Measurements from ENCODE around the gene ATG9B. TPM values are rescaled to one million over a fixed set of nuclear protein-coding genes. Genes with fewer than 3 reads are reported as not detected.

Gene ATG9B
- total and polyA plus RNA-seq, 9 of the 15 experiments (the other 6 are each of a cell fraction or from before 2014, with no cell fraction given) = 0.29 to 8.0 (median 2.1) TPM

DNA sequence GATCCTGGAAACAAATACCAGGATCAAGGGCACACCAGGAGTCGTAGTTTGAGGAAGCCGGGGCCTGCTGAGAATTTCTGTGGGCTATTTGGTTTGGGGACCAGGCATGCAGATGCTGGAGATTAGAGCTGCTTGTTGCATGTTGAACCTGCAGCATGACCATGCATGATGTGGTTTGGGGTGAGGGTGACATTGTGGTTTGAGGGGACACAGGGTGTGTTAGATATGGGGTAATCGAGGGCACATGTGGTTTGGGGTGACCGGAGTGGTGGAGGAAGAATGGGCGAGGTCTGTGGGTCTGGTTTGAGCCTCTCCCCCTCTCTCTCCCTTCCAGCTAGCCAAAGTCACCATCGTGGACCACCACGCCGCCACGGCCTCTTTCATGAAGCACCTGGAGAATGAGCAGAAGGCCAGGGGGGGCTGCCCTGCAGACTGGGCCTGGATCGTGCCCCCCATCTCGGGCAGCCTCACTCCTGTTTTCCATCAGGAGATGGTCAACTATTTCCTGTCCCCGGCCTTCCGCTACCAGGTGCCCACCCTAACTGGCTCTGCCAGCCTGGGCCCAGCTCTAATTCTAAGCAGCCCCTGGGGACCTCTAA is 23.3 kb downstream of the ATG9B start:
- DNase-seq (ENCODE audit: extremely low read depth in 1 of 4, low spot score in 3 of 4) = no peak
- no peak overlapping the region for H3K4me3 ChIP-seq
- peaks cover 28 to 56% of the 10 kb centered on the region in 2 experiments for H3K4me1 ChIP-seq (replicated peaks in 1 of 2; ENCODE audit: control insufficient read depth in 2 of 2, insufficient read depth in 2 of 2, low read length in 2 of 2)
- CTCF ChIA-PET (ENCODE audit: low intra/inter-chr PET ratio) = no interaction called here
- FAIRE-seq = peak; percentile 54
- no peaks in the 10 kb centered on the region for H3K36me3 ChIP-seq (ENCODE audit: control insufficient read depth, insufficient read depth, low read length)
- H4K20me1 ChIP-seq (replicated peaks; ENCODE audit: control insufficient read depth, insufficient read depth, low read length) = no peaks in the 10 kb centered on the region
- H3K79me2 ChIP-seq (ENCODE audit: control insufficient read depth, insufficient read depth, low read length) = no peaks in the 10 kb centered on the region
- no peak overlapping the region for H3K4me2 ChIP-seq (ENCODE audit: insufficient read depth, low read length)
- POLR2A ChIA-PET = interaction anchor here (0.6 to 1.1 kb wide), 3 partner anchors 61 to 85 kb away, joined by 3 to 4 read pairs (median 3); partner anchors contain the start of gene AGAP3
- BruUV-seq (replicated peaks) = no TSS peak
- no peaks in the 10 kb centered on the region for H3K9me1 ChIP-seq (ENCODE audit: control insufficient read depth, insufficient read depth, low read length)
- 70% methylated on average over 13 of the region's 13 CpGs for WGBS (ENCODE audit: insufficient coverage, low coverage, missing lambda C conversion rate)
- intact Hi-C loops (cut with micrococcal nuclease) = no loop called here
- no peak overlapping the region for H3K27ac ChIP-seq (ENCODE audit: extremely low read depth, low read depth, low read length)
- in situ Hi-C loops (cut with MboI) = no loop called here
- peak overlapping the region in 1 of 2 experiments; percentile 1; a peak in 1 of 4 replicates for H3K9ac ChIP-seq (ENCODE audit: insufficient read depth in 1 of 2, low read depth in 2 of 2, low read length in 2 of 2)
- no peaks in the 10 kb centered on the region for H3K27me3 ChIP-seq (ENCODE audit: control insufficient read depth in 2 of 2, insufficient read depth in 2 of 2, low read length in 2 of 2)
- no peak overlapping the region for H2AFZ ChIP-seq (ENCODE audit: low read depth, low read length)
- ATAC-seq = no peak
- no peaks in the 10 kb centered on the region for H3K9me3 ChIP-seq (replicated peaks; ENCODE audit: control insufficient read depth, insufficient read depth, low read depth, low read length)
- TF ChIP-seq, protein P1, sequence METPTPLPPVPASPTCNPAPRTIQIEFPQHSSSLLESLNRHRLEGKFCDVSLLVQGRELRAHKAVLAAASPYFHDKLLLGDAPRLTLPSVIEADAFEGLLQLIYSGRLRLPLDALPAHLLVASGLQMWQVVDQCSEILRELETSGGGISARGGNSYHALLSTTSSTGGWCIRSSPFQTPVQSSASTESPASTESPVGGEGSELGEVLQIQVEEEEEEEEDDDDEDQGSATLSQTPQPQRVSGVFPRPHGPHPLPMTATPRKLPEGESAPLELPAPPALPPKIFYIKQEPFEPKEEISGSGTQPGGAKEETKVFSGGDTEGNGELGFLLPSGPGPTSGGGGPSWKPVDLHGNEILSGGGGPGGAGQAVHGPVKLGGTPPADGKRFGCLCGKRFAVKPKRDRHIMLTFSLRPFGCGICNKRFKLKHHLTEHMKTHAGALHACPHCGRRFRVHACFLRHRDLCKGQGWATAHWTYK (CRISPR knock-in tag; IDR thresholded peaks at IDR 0.05) = no peak
- TF ChIP-seq RUNX1 (IDR thresholded peaks at IDR 0.05; ENCODE audit: low read depth) = 0 out of 2 replicates have a peak, but pooled peaks have one; percentile 38
- TF ChIP-seq HDAC1 (IDR thresholded peaks at IDR 0.05) = 0 out of 4 replicates have a peak, but pooled peaks of 1 of the 2 experiments have one; percentile 18
- TF ChIP-seq ARID1B (IDR thresholded peaks at IDR 0.05) = peak; percentile 31; the same call in 1 of the 2 replicates
- TF ChIP-seq ZNF316 (IDR thresholded peaks at IDR 0.05) = peak; percentile 29; the same call in 1 of the 2 replicates
- TF ChIP-seq ZBTB1 (CRISPR knock-in tag; IDR thresholded peaks at IDR 0.05; ENCODE audit: borderline replicate concordance, low read depth) = peak; percentile 94
- peak; percentile 58 for TF ChIP-seq TEAD4 (IDR thresholded peaks at IDR 0.05; ENCODE audit: low read length)
- no peak for TF ChIP-seq TEAD4 (CRISPR knock-in tag; IDR thresholded peaks at IDR 0.05; ENCODE audit: borderline replicate concordance)
- TF ChIP-seq TCF3 (CRISPR knock-in tag; IDR thresholded peaks at IDR 0.05) = peak; percentile 65; the same call in 1 of the 2 replicates
- TF ChIP-seq ZBTB7A (IDR thresholded peaks at IDR 0.05; ENCODE audit: borderline replicate concordance, control insufficient read depth, low read depth, low read length) = no peak
- TF ChIP-seq SNRNP70 (optimal IDR thresholded peaks at IDR 0.05; ENCODE audit: low read depth, low read length) = no peak
- TF ChIP-seq CBFA2T3 (IDR thresholded peaks at IDR 0.05) = peak; percentile 71
- no peak for TF ChIP-seq ZNF75A (CRISPR knock-in tag; IDR thresholded peaks at IDR 0.05)
- TF ChIP-seq, protein P2, sequence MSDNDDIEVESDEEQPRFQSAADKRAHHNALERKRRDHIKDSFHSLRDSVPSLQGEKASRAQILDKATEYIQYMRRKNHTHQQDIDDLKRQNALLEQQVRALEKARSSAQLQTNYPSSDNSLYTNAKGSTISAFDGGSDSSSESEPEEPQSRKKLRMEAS (CRISPR knock-in tag; IDR thresholded peaks at IDR 0.05) = 0 out of 2 replicates have a peak, but pooled peaks have one; percentile 22
- TF ChIP-seq ZC3H4 (CRISPR knock-in tag; IDR thresholded peaks at IDR 0.05; ENCODE audit: borderline replicate concordance) = no peak
- peak; percentile 22; the same call in 1 of the 2 replicates for TF ChIP-seq TAL1 (IDR thresholded peaks at IDR 0.05)
- TF ChIP-seq NFE2 (IDR thresholded peaks at IDR 0.05; ENCODE audit: low read depth) = peak; percentile 28; the same call in 1 of the 2 replicates
- TF ChIP-seq RBM22 (IDR thresholded peaks at IDR 0.05; ENCODE audit: low read depth, low read length, poor library complexity, severe bottlenecking) = no peak
- TF ChIP-seq, protein P3, sequence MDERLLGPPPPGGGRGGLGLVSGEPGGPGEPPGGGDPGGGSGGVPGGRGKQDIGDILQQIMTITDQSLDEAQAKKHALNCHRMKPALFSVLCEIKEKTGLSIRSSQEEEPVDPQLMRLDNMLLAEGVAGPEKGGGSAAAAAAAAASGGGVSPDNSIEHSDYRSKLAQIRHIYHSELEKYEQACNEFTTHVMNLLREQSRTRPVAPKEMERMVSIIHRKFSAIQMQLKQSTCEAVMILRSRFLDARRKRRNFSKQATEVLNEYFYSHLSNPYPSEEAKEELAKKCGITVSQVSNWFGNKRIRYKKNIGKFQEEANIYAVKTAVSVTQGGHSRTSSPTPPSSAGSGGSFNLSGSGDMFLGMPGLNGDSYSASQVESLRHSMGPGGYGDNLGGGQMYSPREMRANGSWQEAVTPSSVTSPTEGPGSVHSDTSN (CRISPR knock-in tag; IDR thresholded peaks at IDR 0.05; ENCODE audit: low read depth) = no peak
- TF ChIP-seq, protein P3 (tag; conservative IDR thresholded peaks at IDR 0.05; ENCODE audit: low read depth) = no peak
- 0 out of 4 replicates have a peak, but pooled peaks of 1 of the 2 experiments have one; percentile 41 for TF ChIP-seq KDM1A (IDR thresholded peaks at IDR 0.05)
